ENCODE results near the gene C17orf100. TPM values are rescaled to one million over a fixed set of nuclear protein-coding genes. Genes with fewer than 3 reads are reported as not detected.

The C17orf100 gene
- total and polyA plus RNA-seq, 2 of the 13 experiments (the other 11 are each of a cell fraction or from before 2014, with no cell fraction given) = 3.6 to 8.7 TPM

GRCh38 chr17:6640536-6641246 lies 10.9 kb upstream of the C17orf100 start, which contains the start of the genes KIAA0753 and TXNDC17 (continued):
- TF ChIP-seq ZSCAN29 (CRISPR knock-in tag; conservative IDR thresholded peaks at IDR 0.05) (0 out of 2 replicates have a peak, but pooled peaks have one; percentile 44), SP140L (CRISPR knock-in tag; IDR thresholded peaks at IDR 0.05; ENCODE audit: borderline replicate concordance) (no peak), ZNF564 (CRISPR knock-in tag; IDR thresholded peaks at IDR 0.05) (no peak; the same call in 1 of the 2 replicates), FOXJ3 (CRISPR knock-in tag; IDR thresholded peaks at IDR 0.05; ENCODE audit: borderline replicate concordance) (peak; percentile 32; the same call in 1 of the 2 replicates), HIC2 (CRISPR knock-in tag; IDR thresholded peaks at IDR 0.05; ENCODE audit: low read depth) (peak; percentile 47; the same call in 1 of the 2 replicates), SPEN (CRISPR knock-in tag; IDR thresholded peaks at IDR 0.05; ENCODE audit: low read depth) (peak; percentile 70), ZNF557 (CRISPR knock-in tag; IDR thresholded peaks at IDR 0.05) (no peak), ZNF34 (CRISPR knock-in tag; IDR thresholded peaks at IDR 0.05; ENCODE audit: borderline replicate concordance) (no peak), ZFP36 (IDR thresholded peaks at IDR 0.05; ENCODE audit: borderline replicate concordance, low read depth, low read length, partially characterized antibody) (no peak), HMGA1 (CRISPR knock-in tag; conservative IDR thresholded peaks at IDR 0.05) (no peak), ZNF232 (CRISPR knock-in tag; IDR thresholded peaks at IDR 0.05; ENCODE audit: borderline replicate concordance) (peak; percentile 80), PPARG (CRISPR knock-in tag; conservative IDR thresholded peaks at IDR 0.05) (0 out of 2 replicates have a peak, but pooled peaks have one; percentile 29), ZNF607 (CRISPR knock-in tag; IDR thresholded peaks at IDR 0.05; ENCODE audit: borderline replicate concordance) (peak; percentile 83; the same call in 1 of the 2 replicates), ZNF333 (CRISPR knock-in tag; IDR thresholded peaks at IDR 0.05; ENCODE audit: borderline replicate concordance) (no peak)
- TF ChIP-seq, protein P1, sequence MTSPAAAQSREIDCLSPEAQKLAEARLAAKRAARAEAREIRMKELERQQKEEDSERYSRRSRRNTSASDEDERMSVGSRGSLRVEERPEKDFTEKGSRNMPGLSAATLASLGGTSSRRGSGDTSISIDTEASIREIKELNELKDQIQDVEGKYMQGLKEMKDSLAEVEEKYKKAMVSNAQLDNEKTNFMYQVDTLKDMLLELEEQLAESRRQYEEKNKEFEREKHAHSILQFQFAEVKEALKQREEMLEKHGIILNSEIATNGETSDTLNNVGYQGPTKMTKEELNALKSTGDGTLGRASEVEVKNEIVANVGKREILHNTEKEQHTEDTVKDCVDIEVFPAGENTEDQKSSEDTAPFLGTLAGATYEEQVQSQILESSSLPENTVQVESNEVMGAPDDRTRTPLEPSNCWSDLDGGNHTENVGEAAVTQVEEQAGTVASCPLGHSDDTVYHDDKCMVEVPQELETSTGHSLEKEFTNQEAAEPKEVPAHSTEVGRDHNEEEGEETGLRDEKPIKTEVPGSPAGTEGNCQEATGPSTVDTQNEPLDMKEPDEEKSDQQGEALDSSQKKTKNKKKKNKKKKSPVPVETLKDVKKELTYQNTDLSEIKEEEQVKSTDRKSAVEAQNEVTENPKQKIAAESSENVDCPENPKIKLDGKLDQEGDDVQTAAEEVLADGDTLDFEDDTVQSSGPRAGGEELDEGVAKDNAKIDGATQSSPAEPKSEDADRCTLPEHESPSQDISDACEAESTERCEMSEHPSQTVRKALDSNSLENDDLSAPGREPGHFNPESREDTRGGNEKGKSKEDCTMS (CRISPR knock-in tag; conservative IDR thresholded peaks at IDR 0.05) = no peak
- TF ChIP-seq, protein P2, sequence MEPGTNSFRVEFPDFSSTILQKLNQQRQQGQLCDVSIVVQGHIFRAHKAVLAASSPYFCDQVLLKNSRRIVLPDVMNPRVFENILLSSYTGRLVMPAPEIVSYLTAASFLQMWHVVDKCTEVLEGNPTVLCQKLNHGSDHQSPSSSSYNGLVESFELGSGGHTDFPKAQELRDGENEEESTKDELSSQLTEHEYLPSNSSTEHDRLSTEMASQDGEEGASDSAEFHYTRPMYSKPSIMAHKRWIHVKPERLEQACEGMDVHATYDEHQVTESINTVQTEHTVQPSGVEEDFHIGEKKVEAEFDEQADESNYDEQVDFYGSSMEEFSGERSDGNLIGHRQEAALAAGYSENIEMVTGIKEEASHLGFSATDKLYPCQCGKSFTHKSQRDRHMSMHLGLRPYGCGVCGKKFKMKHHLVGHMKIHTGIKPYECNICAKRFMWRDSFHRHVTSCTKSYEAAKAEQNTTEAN (CRISPR knock-in tag; conservative IDR thresholded peaks at IDR 0.05) = 0 out of 2 replicates have a peak, but pooled peaks have one; percentile 52
- TF ChIP-seq, protein P3, sequence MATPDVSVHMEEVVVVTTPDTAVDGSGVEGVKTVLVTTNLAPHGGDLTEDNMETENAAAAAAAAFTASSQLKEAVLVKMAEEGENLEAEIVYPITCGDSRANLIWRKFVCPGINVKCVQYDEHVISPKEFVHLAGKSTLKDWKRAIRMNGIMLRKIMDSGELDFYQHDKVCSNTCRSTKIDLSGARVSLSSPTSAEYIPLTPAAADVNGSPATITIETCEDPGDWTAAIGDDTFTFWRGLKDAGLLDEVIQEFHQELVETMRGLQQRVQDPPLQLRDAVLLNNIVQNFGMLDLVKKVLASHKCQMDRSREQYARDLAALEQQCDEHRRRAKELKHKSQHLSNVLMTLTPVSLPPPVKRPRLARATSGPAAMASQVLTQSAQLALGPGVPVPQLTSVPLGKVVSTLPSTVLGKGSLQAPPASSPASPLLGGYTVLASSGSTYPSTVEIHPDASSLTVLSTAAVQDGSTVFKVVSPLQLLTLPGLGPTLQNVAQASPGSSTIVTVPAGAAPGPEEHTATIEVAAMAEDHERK (CRISPR knock-in tag; IDR thresholded peaks at IDR 0.05; ENCODE audit: low read depth) = no peak; the same call in 1 of the 2 replicates
